Measurements from ENCODE around the gene FAM83E. TPM values are rescaled to one million over a fixed set of nuclear protein-coding genes. Genes with fewer than 3 reads are reported as not detected.

Gene FAM83E
- total and polyA plus RNA-seq, 8 donors: 1.2 to 3.4 (median 2.6) TPM

DNA sequence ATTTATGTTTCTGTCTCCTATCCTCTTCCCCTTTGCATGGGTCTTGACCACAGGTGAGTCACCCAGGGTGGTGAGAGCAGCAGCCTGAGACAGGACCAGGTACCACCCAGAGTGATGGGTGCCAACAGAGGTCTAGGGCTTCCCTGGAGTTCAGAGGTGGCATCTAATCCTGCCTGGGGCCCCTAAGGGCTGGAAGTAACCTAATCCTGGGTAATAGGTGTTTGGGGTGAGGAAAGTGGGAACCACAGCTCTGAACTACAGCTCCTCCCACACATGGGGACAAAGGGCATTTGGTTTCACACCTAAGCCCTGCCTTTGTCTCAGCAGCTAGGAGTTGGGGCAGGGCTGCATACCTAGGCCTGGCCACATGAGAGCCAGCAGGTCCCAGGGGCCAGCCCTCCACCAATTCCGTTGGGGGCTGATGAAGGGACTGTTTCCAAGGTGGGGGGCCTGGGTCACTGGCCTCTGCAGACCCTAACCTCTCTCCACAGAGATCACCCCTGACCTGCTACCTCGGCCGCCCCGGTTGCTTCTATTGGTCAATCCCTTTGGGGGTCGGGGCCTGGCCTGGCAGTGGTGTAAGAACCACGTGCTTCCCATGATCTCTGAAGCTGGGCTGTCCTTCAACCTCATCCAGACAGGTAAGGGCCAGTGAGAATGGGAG lies 12.5 kb upstream of the FAM83E start:
- DNase-seq (peak in 1 of 6 donors; percentile 72), FAIRE-seq (no peak), ATAC-seq (no peak)
- peaks cover 0 to 11% (median 0%) of the 10 kb centered on the region in 3 donors for H3K36me3 ChIP-seq
- no peak overlapping the region for H3K4me3 ChIP-seq
- H3K9me3 ChIP-seq: no peaks in the 10 kb centered on the region
- 75 to 76% methylated on average over 6 of the region's 6 CpGs for WGBS, 2 donors
- intact Hi-C loops (cut with DNase I): no loop called here
- H3K4me1 ChIP-seq: peaks cover 0 to 9% (median 0%) of the 10 kb centered on the region in 3 donors
- TF ChIP-seq, protein P1, sequence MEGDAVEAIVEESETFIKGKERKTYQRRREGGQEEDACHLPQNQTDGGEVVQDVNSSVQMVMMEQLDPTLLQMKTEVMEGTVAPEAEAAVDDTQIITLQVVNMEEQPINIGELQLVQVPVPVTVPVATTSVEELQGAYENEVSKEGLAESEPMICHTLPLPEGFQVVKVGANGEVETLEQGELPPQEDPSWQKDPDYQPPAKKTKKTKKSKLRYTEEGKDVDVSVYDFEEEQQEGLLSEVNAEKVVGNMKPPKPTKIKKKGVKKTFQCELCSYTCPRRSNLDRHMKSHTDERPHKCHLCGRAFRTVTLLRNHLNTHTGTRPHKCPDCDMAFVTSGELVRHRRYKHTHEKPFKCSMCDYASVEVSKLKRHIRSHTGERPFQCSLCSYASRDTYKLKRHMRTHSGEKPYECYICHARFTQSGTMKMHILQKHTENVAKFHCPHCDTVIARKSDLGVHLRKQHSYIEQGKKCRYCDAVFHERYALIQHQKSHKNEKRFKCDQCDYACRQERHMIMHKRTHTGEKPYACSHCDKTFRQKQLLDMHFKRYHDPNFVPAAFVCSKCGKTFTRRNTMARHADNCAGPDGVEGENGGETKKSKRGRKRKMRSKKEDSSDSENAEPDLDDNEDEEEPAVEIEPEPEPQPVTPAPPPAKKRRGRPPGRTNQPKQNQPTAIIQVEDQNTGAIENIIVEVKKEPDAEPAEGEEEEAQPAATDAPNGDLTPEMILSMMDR (IDR thresholded peaks at IDR 0.05): no peak
- no peaks in the 10 kb centered on the region for H3K27me3 ChIP-seq
- no peak overlapping the region for H3K27ac ChIP-seq

DNA sequence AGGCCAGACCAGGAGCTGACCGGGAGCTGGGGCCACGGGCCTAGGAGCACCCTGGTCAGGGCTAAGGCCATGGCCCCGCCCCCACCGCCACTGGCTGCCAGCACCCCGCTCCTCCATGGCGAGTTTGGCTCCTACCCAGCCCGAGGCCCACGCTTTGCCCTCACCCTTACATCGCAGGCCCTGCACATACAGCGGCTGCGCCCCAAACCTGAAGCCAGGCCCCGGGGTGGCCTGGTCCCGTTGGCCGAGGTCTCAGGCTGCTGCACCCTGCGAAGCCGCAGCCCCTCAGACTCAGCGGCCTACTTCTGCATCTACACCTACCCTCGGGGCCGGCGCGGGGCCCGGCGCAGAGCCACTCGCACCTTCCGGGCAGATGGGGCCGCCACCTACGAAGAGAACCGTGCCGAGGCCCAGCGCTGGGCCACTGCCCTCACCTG lies 11.0 kb upstream of the FAM83E start:
- no peaks in the 10 kb centered on the region for H3K9me3 ChIP-seq
- intact Hi-C loops (cut with DNase I): no loop called here
- 90 to 91% methylated on average over 30 of the region's 30 CpGs for WGBS, 2 donors
- TF ChIP-seq, protein P1 (IDR thresholded peaks at IDR 0.05): no peak
- peaks cover 0 to 6% (median 0%) of the 10 kb centered on the region in 3 donors for H3K36me3 ChIP-seq
- FAIRE-seq (no peak), DNase-seq (peak in 4 of 6 donors; percentile 13 to 81 (median 66)), ATAC-seq (no peak)
- H3K27ac ChIP-seq: no peak overlapping the region
- H3K4me3 ChIP-seq: no peak overlapping the region
- no peaks in the 10 kb centered on the region for H3K27me3 ChIP-seq
- peaks cover 0 to 9% (median 0%) of the 10 kb centered on the region in 3 donors for H3K4me1 ChIP-seq

DNA sequence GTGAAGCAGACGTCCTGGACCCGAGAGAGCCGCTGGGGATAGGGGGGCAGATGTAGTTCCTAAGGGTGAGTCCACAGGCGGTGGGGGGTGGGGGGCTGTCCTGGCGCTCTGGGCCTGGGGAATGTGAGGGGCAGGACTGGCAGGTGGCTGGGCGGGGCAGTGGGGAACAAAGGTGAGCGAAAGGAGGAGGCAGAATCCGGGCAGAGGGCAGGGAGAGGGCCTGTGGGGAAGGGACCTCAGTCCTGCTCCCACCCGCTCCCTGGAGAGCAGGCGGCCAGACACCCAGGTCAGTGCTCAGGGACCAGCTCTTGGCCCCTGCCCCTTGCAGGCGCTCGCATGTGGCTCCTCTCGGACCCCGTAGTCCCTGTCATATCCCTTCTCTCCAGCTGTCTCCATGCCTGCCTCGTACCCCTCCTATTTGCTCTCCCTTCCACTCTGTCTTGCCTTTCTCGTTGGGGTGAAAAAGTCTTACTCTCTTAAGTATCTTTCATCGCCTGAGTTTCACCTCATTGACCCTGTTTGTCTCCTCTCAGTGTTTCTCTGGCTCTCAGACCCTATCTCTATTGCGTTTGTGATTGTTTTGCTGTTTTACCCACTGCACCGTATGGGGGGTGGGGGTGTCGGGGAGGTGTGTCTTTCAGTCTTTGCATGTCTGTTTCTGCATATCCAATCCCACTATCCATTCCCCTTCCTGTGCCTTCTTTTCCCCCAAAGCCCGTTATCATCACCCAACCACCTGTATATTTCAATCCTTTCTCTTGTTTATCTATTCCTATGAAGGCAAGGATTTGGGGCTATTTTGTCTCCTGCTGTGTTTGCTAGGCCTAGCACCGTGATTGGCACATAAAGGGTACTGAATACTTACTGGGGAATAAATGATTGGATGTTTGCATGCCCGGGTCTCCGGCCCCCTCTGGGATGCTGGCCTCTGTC lies 10.2 kb upstream of the FAM83E start:
- FAIRE-seq (no peak), ATAC-seq (no peak), DNase-seq (peak in 3 of 6 donors; percentile 49 to 81 (median 58))
- Histone ChIP-seq H3K4me1 (peaks cover 0 to 13% (median 0%) of the 10 kb centered on the region in 3 donors), H3K9me3 (no peaks in the 10 kb centered on the region), H3K36me3 (no peaks in the 10 kb centered on the region), H3K27ac (peak overlapping the region in 1 of 4 donors; percentile 69), H3K4me3 (peak overlapping the region in 1 of 4 donors; percentile 51), H3K27me3 (no peaks in the 10 kb centered on the region)
- TF ChIP-seq, protein P1 (IDR thresholded peaks at IDR 0.05): no peak
- intact Hi-C loops (cut with DNase I): no loop called here
- 50 to 52% methylated on average over 23 to 24 of the region's 24 CpGs for WGBS, 2 donors

DNA sequence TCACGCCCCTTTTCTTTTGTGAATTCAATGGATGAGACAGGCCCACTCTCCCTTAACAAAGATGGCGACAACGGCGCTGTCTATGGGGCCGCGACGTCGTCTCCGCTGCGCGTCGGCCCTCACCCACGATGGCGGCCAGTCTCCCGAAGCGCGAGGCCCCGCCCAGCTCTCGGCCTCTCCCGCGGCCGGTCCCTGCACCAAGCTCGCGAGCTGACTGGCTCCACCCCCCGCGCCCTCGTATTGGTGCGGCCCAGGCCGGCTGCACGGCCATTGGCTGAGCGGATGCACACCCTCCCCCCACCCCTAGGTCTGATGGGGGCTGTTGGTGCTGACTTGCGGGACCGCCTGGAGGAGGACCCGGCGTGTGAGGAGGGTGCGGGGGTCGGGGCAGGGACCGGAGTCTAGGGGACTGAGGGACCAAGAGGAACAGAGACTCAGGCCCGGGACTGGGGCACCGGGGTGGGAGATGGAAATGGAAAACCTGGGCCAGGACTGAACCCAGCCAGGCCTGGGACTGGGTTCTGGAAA lies 9.3 kb upstream of the FAM83E start:
- FAIRE-seq (peak; percentile 91), ATAC-seq (peak; percentile 81 to 87 (median 84)), DNase-seq (peak; percentile 97 to 98 (median 98))
- no peaks in the 10 kb centered on the region for H3K27me3 ChIP-seq
- peak overlapping the region; percentile 42 to 69 (median 53) for H3K27ac ChIP-seq
- peak overlapping the region; percentile 4 to 51 (median 24) for H3K4me3 ChIP-seq
- no peaks in the 10 kb centered on the region for H3K9me3 ChIP-seq
- H3K36me3 ChIP-seq: no peaks in the 10 kb centered on the region
- TF ChIP-seq, protein P1 (IDR thresholded peaks at IDR 0.05): no peak
- 1% methylated on average over 39 to 40 of the region's 40 CpGs for WGBS, 2 donors
- intact Hi-C loops (cut with DNase I): no loop called here
- H3K4me1 ChIP-seq: peaks cover 0 to 17% (median 0%) of the 10 kb centered on the region in 3 donors
